Measurements from ENCODE around the gene FAM89B. TPM values are rescaled to one million over a fixed set of nuclear protein-coding genes. Genes with fewer than 3 reads are reported as not detected.

Gene FAM89B
- total and polyA plus RNA-seq, 2 donors (not counting 1 experiment from before 2014, with no cell fraction given) = 30.4 to 50.2 TPM

GRCh38 chr11:65553301-65554001 is 18.9 kb upstream of the FAM89B start:
- H3K9me3 Mint-ChIP-seq (ENCODE audit: insufficient read depth) = no peaks in the 10 kb centered on the region
- H3K9ac ChIP-seq (ENCODE audit: low read length) = no peak overlapping the region
- H3K4me1 Mint-ChIP-seq = peaks cover 58% of the 10 kb centered on the region
- ChIA-PET POLR2A (interaction anchor here (0.5 to 0.6 kb wide), 3 partner anchors 8 to 753 kb away, joined by 7 to 11 read pairs (median 8); no protein-coding TSS in a partner anchor), CTCF (interaction anchor here (0.5 to 4.1 kb wide), 7 partner anchors 8 to 279 kb away, joined by 3 to 108 read pairs (median 6); partner anchors contain the start of genes FAM89B and SCYL1)
- 57% methylated on average over 32 of the region's 37 CpGs for WGBS (ENCODE audit: insufficient coverage)
- H3K27ac ChIP-seq (ENCODE audit: low read length in 2 of 2) = no peak overlapping the region
- H4K20me1 ChIP-seq (ENCODE audit: control insufficient read depth, insufficient read depth, low read length, poor library complexity, severe bottlenecking) = no peaks in the 10 kb centered on the region
- peaks cover 5% of the 10 kb centered on the region for H3K79me2 ChIP-seq (ENCODE audit: control insufficient read depth, insufficient read depth, low read length)
- H3K36me3 ChIP-seq (replicated peaks in 1 of 2; ENCODE audit: control extremely low read depth in 1 of 2, control insufficient read depth in 1 of 2, extremely low read depth in 1 of 2, insufficient read depth in 2 of 2, low read length in 1 of 2) = no peaks in the 10 kb centered on the region
- H3K27me3 ChIP-seq (replicated peaks in 1 of 4; ENCODE audit: control extremely low read depth in 1 of 4, control insufficient read depth in 3 of 4, insufficient read depth in 4 of 4, low read length in 3 of 4) = no peaks in the 10 kb centered on the region
- no peak for TF ChIP-seq CTCF (IDR thresholded peaks at IDR 0.05)
- no peak for TF ChIP-seq EZH2 (IDR thresholded peaks at IDR 0.05; ENCODE audit: borderline replicate concordance, insufficient read depth, low read depth, low read length, poor library complexity, severe bottlenecking)
- peak overlapping the region; percentile 61 for H3K4me2 ChIP-seq (replicated peaks; ENCODE audit: low read depth, low read length, poor library complexity, severe bottlenecking)
- DNase-seq (peak; percentile 68), ATAC-seq (ENCODE audit: low read depth) (peak; percentile 34)
- peak overlapping the region; percentile 13 for H3K4me3 Mint-ChIP-seq
- no peak overlapping the region for H3K4me3 ChIP-seq (ENCODE audit: control extremely low read depth in 1 of 5, extremely low read depth in 1 of 5, insufficient read depth in 1 of 5, low read depth in 2 of 5, low read length in 4 of 5)
- peaks cover 30 to 55% of the 10 kb centered on the region in 2 donors for H3K4me1 ChIP-seq (ENCODE audit: control insufficient read depth in 2 of 2, insufficient read depth in 2 of 2, low read length in 2 of 2)
- H2AFZ ChIP-seq (ENCODE audit: insufficient read depth, low read depth, low read length, poor library complexity, severe bottlenecking) = no peak overlapping the region
- H3K27me3 Mint-ChIP-seq = no peaks in the 10 kb centered on the region
- no peaks in the 10 kb centered on the region for H3K9me3 ChIP-seq (ENCODE audit: control extremely low read depth in 1 of 3, control insufficient read depth in 2 of 3, insufficient read depth in 1 of 3, low read length in 2 of 3)
- intact Hi-C loops (cut with micrococcal nuclease) = no loop called here
- no peak overlapping the region for H3K27ac Mint-ChIP-seq
